Ovary (tissue), 3 donors: Measurements from ENCODE around the gene TEX50.
"Not testable (repeated sequence)": the region's sequence is repeated elsewhere in the genome, so short reads cannot be mapped to it uniquely, and the experiment has no call there.

Experiments used
- CTCF ChIP-seq, 3 donors: fragments of 450-650 bp in 2 of 3; fragments of 200-600 bp in 1 of 3; IDR thresholded peaks; one replicate each; pipeline versions ENCODE4 v1.5.1 to v1.8.0; 2016 to 2022; ENCODE audit warnings: antibody characterized with exemption in 3 of 3, mild to moderate bottlenecking in 1 of 3
- EP300 ChIP-seq: sonication (generic); formaldehyde crosslinking; IDR thresholded peaks from one replicate; pipeline ENCODE4 v1.6.1; 2017; ENCODE audit warnings: antibody characterized with exemption
- donor health status: DM: no; HTN: no; CAD: no.

- not testable (repeated sequence) for TF ChIP-seq CTCF (IDR thresholded peaks at IDR 0.05); EP300
Observed at GRCh38 chr1:173680152-173680551, 45.0 kb downstream of the TEX50 start.
